ENCODE data around the gene FFAR1. TPM values are rescaled to one million over a fixed set of nuclear protein-coding genes. Genes with fewer than 3 reads are reported as not detected.

FFAR1 gene
- total RNA-seq, 2 donors from 2014 or later = 1.6 to 2.3 TPM

DNA sequence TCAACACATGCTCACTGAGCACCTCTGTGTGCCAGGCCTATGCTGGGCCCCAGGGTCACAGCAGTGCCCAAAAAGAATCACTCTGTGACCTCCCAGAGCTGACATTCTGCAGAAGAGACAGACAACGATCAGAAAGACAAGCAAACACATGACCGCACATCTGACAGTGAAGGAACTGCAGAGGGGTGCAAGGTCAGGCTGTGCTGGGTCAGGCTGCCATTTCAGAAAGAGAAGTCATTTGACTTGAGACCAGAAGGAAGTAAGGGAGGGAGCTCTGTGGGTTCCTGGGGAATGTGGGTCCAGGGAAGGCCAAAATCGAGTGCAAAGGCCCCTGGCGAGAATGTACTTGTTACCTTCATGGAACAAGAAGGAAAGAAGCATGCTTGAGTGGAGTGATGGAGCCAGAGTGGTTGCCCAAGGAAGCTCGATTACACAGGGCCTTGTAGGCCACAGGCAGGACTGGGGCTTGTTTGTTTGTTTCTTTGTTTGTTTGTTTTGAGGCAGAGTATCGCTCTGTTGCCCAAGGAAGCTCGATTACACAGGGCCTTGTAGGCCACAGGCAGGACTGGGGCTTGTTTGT, 30.1 kb upstream of the FFAR1 start:
- no peak for ATAC-seq

DNA sequence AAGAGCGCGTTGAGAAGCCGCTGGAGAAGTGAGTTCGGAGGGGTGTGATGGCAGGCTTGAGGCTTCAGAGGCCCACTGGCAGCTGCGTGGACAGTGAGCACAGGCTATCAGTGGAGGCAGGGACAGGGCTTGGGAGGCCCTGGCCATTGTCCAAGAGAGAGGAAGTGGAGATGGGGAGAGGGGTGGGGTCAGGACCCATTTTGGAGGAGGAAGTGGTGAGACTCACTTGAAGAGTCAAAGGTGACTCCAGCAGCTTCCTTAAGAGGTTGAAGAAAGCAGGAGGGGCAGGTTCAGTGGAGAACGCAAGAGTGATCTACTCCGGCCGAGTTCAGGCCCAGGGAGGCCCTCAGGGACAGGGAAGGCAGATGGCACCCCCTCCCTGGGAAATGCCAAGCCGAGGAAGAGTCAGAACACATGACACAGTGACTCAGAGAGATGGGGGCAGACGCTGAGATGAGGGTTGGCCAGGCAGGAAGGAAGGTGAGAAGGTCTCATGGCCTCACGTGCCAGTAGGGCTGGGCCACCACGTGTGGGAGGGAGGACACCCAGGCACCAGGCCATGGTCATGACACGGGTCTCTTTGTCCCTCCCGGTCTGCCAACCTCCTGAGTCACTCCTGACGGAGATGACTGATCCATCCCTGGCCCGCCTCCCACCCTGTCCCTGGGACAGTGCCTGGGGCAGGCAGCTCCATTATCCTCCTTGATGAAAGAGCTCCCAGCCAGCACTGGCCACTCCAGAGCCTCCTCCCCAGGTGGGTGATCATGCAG, 28.8 kb upstream of the FFAR1 start:
- intact Hi-C loops (cut with DNase I) = no loop called here
- Histone ChIP-seq H3K27ac (peak overlapping the region in 1 of 4 donors; percentile 36), H3K4me3 (no peak overlapping the region), H3K9me3 (no peaks in the 10 kb centered on the region), H3K36me3 (replicated peaks in 1 of 2; ENCODE audit: insufficient read depth in 1 of 2, low read depth in 2 of 2) (no peaks in the 10 kb centered on the region), H3K27me3 (no peaks in the 10 kb centered on the region), H3K4me1 (no peaks in the 10 kb centered on the region)
- 63 to 85% methylated on average over 10 to 16 of the region's 16 CpGs for WGBS, 2 donors
- TF ChIP-seq, protein P1, sequence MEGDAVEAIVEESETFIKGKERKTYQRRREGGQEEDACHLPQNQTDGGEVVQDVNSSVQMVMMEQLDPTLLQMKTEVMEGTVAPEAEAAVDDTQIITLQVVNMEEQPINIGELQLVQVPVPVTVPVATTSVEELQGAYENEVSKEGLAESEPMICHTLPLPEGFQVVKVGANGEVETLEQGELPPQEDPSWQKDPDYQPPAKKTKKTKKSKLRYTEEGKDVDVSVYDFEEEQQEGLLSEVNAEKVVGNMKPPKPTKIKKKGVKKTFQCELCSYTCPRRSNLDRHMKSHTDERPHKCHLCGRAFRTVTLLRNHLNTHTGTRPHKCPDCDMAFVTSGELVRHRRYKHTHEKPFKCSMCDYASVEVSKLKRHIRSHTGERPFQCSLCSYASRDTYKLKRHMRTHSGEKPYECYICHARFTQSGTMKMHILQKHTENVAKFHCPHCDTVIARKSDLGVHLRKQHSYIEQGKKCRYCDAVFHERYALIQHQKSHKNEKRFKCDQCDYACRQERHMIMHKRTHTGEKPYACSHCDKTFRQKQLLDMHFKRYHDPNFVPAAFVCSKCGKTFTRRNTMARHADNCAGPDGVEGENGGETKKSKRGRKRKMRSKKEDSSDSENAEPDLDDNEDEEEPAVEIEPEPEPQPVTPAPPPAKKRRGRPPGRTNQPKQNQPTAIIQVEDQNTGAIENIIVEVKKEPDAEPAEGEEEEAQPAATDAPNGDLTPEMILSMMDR (IDR thresholded peaks at IDR 0.05) = no peak
- no peak for TF ChIP-seq POLR2A (IDR thresholded peaks at IDR 0.05)
- peak in 3 of 4 donors; percentile 39 to 71 (median 43) for DNase-seq
- no peak for ATAC-seq

More for the DNA sequence above, 30.1 kb upstream of the FFAR1 start:
- Histone ChIP-seq H3K27ac (peak overlapping the region in 1 of 4 donors; percentile 26), H3K27me3 (no peaks in the 10 kb centered on the region), H3K9me3 (no peaks in the 10 kb centered on the region), H3K4me3 (no peak overlapping the region), H3K36me3 (replicated peaks in 1 of 2; ENCODE audit: insufficient read depth in 1 of 2, low read depth in 2 of 2) (no peaks in the 10 kb centered on the region), H3K4me1 (no peaks in the 10 kb centered on the region)
- intact Hi-C loops (cut with DNase I) = no loop called here
- whole genome bisulfite sequencing, 2 donors = 60 to 84% methylated on average over 7 of the region's 7 CpGs
- DNase-seq = peak in 1 of 4 donors; percentile 28
- TF ChIP-seq, protein P1 (IDR thresholded peaks at IDR 0.05) = no peak
- no peak for TF ChIP-seq POLR2A (IDR thresholded peaks at IDR 0.05)

DNA sequence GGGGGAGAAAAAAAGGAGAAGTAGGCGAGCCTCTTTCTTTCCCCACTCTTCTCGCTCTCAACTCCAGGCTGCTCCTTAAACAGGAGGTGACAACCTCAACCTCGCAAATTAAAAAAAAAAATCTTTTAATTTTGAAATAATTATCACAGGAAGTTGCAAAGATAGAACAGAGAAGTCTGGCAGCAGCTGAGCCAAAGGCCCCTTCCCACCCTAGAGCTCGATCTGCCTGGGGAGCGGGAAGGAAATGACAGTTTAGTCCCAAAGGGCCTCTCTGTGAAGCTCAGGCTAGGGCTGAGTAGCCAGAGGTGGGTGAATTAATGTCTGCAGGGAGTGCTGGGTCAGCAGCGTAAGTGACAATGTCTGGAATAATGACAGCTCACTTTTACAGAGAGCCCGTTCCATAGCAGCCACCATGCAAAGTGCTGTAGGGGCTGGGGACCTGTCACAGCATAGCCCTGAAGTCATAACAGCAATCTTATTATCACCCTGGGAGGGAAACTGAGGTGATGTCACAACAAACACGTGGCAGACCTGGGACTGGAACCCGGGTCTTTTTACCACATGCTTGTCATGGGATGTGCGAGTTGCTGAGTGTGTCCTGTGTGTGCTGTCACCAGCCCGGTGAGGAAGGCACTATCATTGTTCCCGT, 27.5 kb upstream of the FFAR1 start:
- peak overlapping the region in 1 of 4 donors; percentile 24 for H3K27ac ChIP-seq
- H3K9me3 ChIP-seq = no peaks in the 10 kb centered on the region
- no peaks in the 10 kb centered on the region for H3K27me3 ChIP-seq
- H3K4me1 ChIP-seq = no peaks in the 10 kb centered on the region
- ATAC-seq (no peak), DNase-seq (no peak)
- no peaks in the 10 kb centered on the region for H3K36me3 ChIP-seq (replicated peaks in 1 of 2; ENCODE audit: insufficient read depth in 1 of 2, low read depth in 2 of 2)
- TF ChIP-seq POLR2A (IDR thresholded peaks at IDR 0.05) = no peak
- TF ChIP-seq, protein P1 (IDR thresholded peaks at IDR 0.05) = no peak
- 56 to 79% methylated on average over 10 to 12 of the region's 12 CpGs for whole genome bisulfite sequencing, 2 donors
- no peak overlapping the region for H3K4me3 ChIP-seq
- intact Hi-C loops (cut with DNase I) = no loop called here

DNA sequence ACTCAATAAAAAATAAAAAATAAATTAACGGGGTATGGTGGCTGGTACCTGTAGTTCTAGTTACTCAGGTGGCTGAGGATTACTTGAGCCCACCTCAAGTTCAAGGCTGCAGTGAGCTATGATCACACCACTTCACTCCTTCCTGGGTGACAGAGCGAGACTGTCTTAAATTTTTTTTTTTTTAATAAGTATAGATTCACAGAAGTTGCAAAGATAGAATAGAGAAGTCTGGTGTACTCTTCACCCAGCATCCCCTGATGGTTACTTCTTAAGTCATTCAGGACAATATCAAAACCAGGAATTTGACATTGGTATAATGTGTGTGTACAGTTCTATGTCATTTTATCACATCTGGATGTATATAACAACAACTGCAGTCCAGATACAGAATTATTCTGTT, 26.4 kb upstream of the FFAR1 start:
- Histone ChIP-seq H3K9me3 (no peaks in the 10 kb centered on the region), H3K4me3 (no peak overlapping the region), H3K4me1 (no peaks in the 10 kb centered on the region), H3K27me3 (no peaks in the 10 kb centered on the region), H3K36me3 (replicated peaks in 1 of 2; ENCODE audit: insufficient read depth in 1 of 2, low read depth in 2 of 2) (no peaks in the 10 kb centered on the region), H3K27ac (no peak overlapping the region)
- intact Hi-C loops (cut with DNase I) = no loop called here
- WGBS, 2 donors = 75 to 96% methylated on average over 2 of the region's 2 CpGs
- DNase-seq = no peak
- TF ChIP-seq POLR2A (IDR thresholded peaks at IDR 0.05) = no peak
- TF ChIP-seq, protein P1 (IDR thresholded peaks at IDR 0.05) = no peak
- ATAC-seq = no peak

All from body of pancreas (tissue), 4 donors.